Panc1 (cell line): ENCODE results near the gene MBOAT1. TPM values are rescaled to one million over a fixed set of nuclear protein-coding genes. Genes with fewer than 3 reads are reported as not detected.

Experiments used
- ATAC-seq: fragments of 200-7000 bp; cut with Tn5 transposase; 2 replicates; pipeline ENCODE4 v1.9.1; 2020; ENCODE audit warnings: mild to moderate bottlenecking, moderate library complexity
- BruUV-seq: library from RNA; stranded (reverse); fragments of 400-500 nt; replicated peaks from 2 replicates; lab custom pipeline; 2021; lab: Mats Ljungman, UMichigan
- CTCF ChIA-PET: fragments of 300-600 bp; sonication (Branson Sonifier 250); formaldehyde crosslinking; loops from one replicate; lab custom pipeline; 2022; ENCODE audit warnings: antibody characterized with exemption; lab: Charles Lee
- POLR2A ChIA-PET: fragments of 300-600 bp; sonication (Branson Sonifier 250); formaldehyde crosslinking; loops from one replicate; lab custom pipeline; 2022; ENCODE audit warnings: antibody characterized with exemption; lab: Charles Lee
- DNase-seq: peaks from one replicate; pipeline ENCODE4 v3.0.0-alpha.2; 2010; ENCODE audit warnings: low read depth, low spot score
- H3K27ac ChIP-seq: 2 replicates; pipeline ENCODE4 v1.5.1; 2011; ENCODE audit warnings: mild to moderate bottlenecking, low read length, inconsistent platforms
- H3K27me3 ChIP-seq: fragments of 200-500 bp; sonication (Bioruptor generic); 2 replicates; pipeline ENCODE4 v1.6.0; 2014; ENCODE audit warnings: low read length, inconsistent platforms; ENCODE audit not compliant: control insufficient read depth, insufficient read depth
- H3K36me3 ChIP-seq: fragments of 200-500 bp; sonication (Bioruptor generic); 2 replicates; pipeline ENCODE4 v1.5.1; 2014; ENCODE audit warnings: inconsistent platforms, mild to moderate bottlenecking, low read length, moderate library complexity; ENCODE audit not compliant: control insufficient read depth, insufficient read depth
- H3K4me1 ChIP-seq: 2 replicates; pipeline ENCODE4 v1.5.1; 2011; ENCODE audit warnings: inconsistent platforms, mild to moderate bottlenecking, low read length, moderate library complexity; ENCODE audit not compliant: control insufficient read depth, insufficient read depth
- H3K4me3 ChIP-seq, 2 experiments: 2 replicates each; pipeline ENCODE4 v1.5.1; 2011 to 2012; ENCODE audit warnings: low read depth in 2 of 2, low read length in 2 of 2, mild to moderate bottlenecking in 2 of 2, inconsistent platforms in 1 of 2, moderate library complexity in 1 of 2
- H3K9me3 ChIP-seq: fragments of 200-500 bp; sonication (Bioruptor generic); 2 replicates; pipeline ENCODE4 v1.5.1; 2014; ENCODE audit warnings: low read depth, mild to moderate bottlenecking, inconsistent platforms, low read length, moderate library complexity; ENCODE audit not compliant: control insufficient read depth, insufficient read depth
- POLR2AphosphoS5 ChIP-seq: IDR thresholded peaks from 2 replicates; pipeline ENCODE4 v1.6.1; 2012; ENCODE audit warnings: mild to moderate bottlenecking, low read depth, low read length, moderate library complexity
- REST ChIP-seq, 2 experiments: IDR thresholded peaks; 2 replicates each; pipeline ENCODE4 v1.6.1; 2011 to 2012; ENCODE audit warnings: low read depth in 2 of 2, control low read depth in 1 of 2, low read length in 1 of 2, mild to moderate bottlenecking in 1 of 2, moderate library complexity in 1 of 2; ENCODE audit not compliant: insufficient read depth in 1 of 2
- SIN3A ChIP-seq: IDR thresholded peaks from 2 replicates; pipeline ENCODE4 v1.6.1; 2012; ENCODE audit warnings: low read depth, mild to moderate bottlenecking, low read length, moderate library complexity, borderline replicate concordance; ENCODE audit not compliant: insufficient read depth
- TCF7L2 ChIP-seq: IDR thresholded peaks from 2 replicates; pipeline ENCODE4 v1.6.1; 2011; ENCODE audit warnings: mild to moderate bottlenecking, low read depth, low read length, inconsistent platforms
- in situ Hi-C: cut with HindIII; loops from 2 replicates; pipeline ENCODE4 v1.10.0; 2016; ENCODE audit warnings: low sequenced_read_pairs, low pct_unique_long_range_greater_than_20kb
- intact Hi-C: fragments of 100-400 bp; cut with micrococcal nuclease; formaldehyde crosslinking; loops from one replicate; pipeline ENCODE4 v1.10.0; 2022; ENCODE audit not compliant: unreplicated experiment
- total RNA-seq: library from RNA; stranded (reverse); gene quantifications from one replicate; pipeline ENCODE4 v1.2.1, GENCODE V29; 2021; ENCODE audit not compliant: unreplicated experiment
- TF ChIP-seq, protein P1 (sequence below): fragments of 450-650 bp; IDR thresholded peaks from 2 replicates; pipeline ENCODE4 v1.5.1; 2017; ENCODE audit warnings: mild to moderate bottlenecking

MBOAT1 gene
- total RNA-seq, 1 experiment from 2014 or later: 15.1 TPM

- Histone ChIP-seq H3K36me3 (no peaks in the 10 kb centered on the region), H3K27me3 (no peaks in the 10 kb centered on the region), H3K27ac (no peak overlapping the region), H3K4me3 (no peak overlapping the region), H3K4me1 (no peaks in the 10 kb centered on the region), H3K9me3 (no peaks in the 10 kb centered on the region)
- no peak for DNase-seq
- CTCF ChIA-PET: no interaction called here
- POLR2A ChIA-PET: no interaction called here
- no peak for TF ChIP-seq TCF7L2
- TF ChIP-seq, protein P1, sequence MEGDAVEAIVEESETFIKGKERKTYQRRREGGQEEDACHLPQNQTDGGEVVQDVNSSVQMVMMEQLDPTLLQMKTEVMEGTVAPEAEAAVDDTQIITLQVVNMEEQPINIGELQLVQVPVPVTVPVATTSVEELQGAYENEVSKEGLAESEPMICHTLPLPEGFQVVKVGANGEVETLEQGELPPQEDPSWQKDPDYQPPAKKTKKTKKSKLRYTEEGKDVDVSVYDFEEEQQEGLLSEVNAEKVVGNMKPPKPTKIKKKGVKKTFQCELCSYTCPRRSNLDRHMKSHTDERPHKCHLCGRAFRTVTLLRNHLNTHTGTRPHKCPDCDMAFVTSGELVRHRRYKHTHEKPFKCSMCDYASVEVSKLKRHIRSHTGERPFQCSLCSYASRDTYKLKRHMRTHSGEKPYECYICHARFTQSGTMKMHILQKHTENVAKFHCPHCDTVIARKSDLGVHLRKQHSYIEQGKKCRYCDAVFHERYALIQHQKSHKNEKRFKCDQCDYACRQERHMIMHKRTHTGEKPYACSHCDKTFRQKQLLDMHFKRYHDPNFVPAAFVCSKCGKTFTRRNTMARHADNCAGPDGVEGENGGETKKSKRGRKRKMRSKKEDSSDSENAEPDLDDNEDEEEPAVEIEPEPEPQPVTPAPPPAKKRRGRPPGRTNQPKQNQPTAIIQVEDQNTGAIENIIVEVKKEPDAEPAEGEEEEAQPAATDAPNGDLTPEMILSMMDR: no peak
- TF ChIP-seq SIN3A: no peak
- TF ChIP-seq POLR2AphosphoS5: no peak
- TF ChIP-seq REST (IDR thresholded peaks at IDR 0.05; ENCODE audit: insufficient read depth in 1 of 2, low read depth in 2 of 2, low read length in 1 of 2): no peak
- no TSS peak for BruUV-seq
- ATAC-seq: no peak
- intact Hi-C loops (no loop called here), in situ Hi-C loops (no loop called here)
Observed at GRCh38 chr6:20229881-20230280, 17.6 kb upstream of the MBOAT1 start.

DNA sequence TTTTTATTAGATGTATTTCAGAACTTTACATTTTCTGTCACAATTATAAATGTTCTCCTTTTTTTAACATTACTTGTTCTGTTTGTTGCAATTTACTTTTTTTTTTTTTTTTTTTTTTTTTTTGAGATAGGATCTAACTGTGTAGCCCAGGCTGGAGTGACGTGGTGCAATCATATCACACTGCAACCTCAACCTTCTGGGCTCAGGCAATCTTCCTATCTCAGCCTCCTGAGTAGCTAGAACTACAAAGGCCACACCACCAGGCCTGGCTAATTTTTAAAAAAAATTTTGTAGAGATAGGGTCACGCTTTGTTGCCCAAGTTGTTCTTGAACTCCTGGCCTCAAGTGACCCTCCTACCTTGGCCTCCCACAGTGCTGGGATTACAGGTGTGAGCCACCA is 15.1 kb upstream of the MBOAT1 start:
- no peaks in the 10 kb centered on the region for H3K27me3 ChIP-seq
- ChIA-PET POLR2A (no interaction called here), CTCF (no interaction called here)
- H3K36me3 ChIP-seq: no peaks in the 10 kb centered on the region
- no peak overlapping the region for H3K27ac ChIP-seq
- no peaks in the 10 kb centered on the region for H3K9me3 ChIP-seq
- in situ Hi-C loops: no loop called here
- BruUV-seq: no TSS peak
- intact Hi-C loops: no loop called here
- no peak for DNase-seq
- H3K4me1 ChIP-seq: no peaks in the 10 kb centered on the region
- H3K4me3 ChIP-seq: no peak overlapping the region
- ATAC-seq: no peak
- no peak for TF ChIP-seq TCF7L2
- TF ChIP-seq, protein P1: no peak
- no peak for TF ChIP-seq SIN3A
- no peak for TF ChIP-seq REST (IDR thresholded peaks at IDR 0.05; ENCODE audit: insufficient read depth in 1 of 2, low read depth in 2 of 2, low read length in 1 of 2)
